ENCODE measurements around the gene GAN.

Gene GAN

GRCh38 chr16:81307770-81308169 is 7.0 kb upstream of the GAN start:
- no peak for TF ChIP-seq CTCF (conservative IDR thresholded peaks at IDR 0.05; ENCODE audit: low read length)
- H3K4me3 ChIP-seq (ENCODE audit: low read length) = no peak overlapping the region
- DNase-seq (ENCODE audit: low read depth) = no peak

- TF ChIP-seq CTCF (conservative IDR thresholded peaks at IDR 0.05; ENCODE audit: low read length) = no peak
- no peak for DNase-seq (ENCODE audit: low read depth)
- H3K4me3 ChIP-seq (ENCODE audit: low read length) = no peak overlapping the region
These were observed 4.6 kb upstream of the GAN start for GRCh38 chr16:81310045-81310644.

- TF ChIP-seq CTCF (conservative IDR thresholded peaks at IDR 0.05; ENCODE audit: low read length) = no peak
- DNase-seq (ENCODE audit: low read depth) = no peak
- no peak overlapping the region for H3K4me3 ChIP-seq (ENCODE audit: low read length)
These were observed 3.0 kb upstream of the GAN start for GRCh38 chr16:81311762-81312161.

- no peak for TF ChIP-seq CTCF (conservative IDR thresholded peaks at IDR 0.05; ENCODE audit: low read length)
- DNase-seq (ENCODE audit: low read depth) = peak; percentile 53
- H3K4me3 ChIP-seq (ENCODE audit: low read length) = peak overlapping the region; percentile 98
These were observed 810 bp upstream of the GAN start for GRCh38 chr16:81313701-81314602.

GRCh38 chr16:81315271-81316175 is 761 bp downstream of the GAN start:
- H3K4me3 ChIP-seq (ENCODE audit: low read length) = peak overlapping the region; percentile 98
- TF ChIP-seq CTCF (conservative IDR thresholded peaks at IDR 0.05; ENCODE audit: low read length) = peak; percentile 11; the same call in 1 of the 2 replicates
- peak; percentile 58 for DNase-seq (ENCODE audit: low read depth)

- no peak for TF ChIP-seq CTCF (conservative IDR thresholded peaks at IDR 0.05; ENCODE audit: low read length)
- no peak for DNase-seq (ENCODE audit: low read depth)
- H3K4me3 ChIP-seq (ENCODE audit: low read length) = peak overlapping the region; percentile 98
These were observed 1.4 kb downstream of the GAN start for GRCh38 chr16:81316176-81316496.

All from AG10803 (cell line).